AG04450 (cell line): Measurements from ENCODE around the gene KRTAP1-4. TPM values are rescaled to one million over a fixed set of nuclear protein-coding genes. Genes with fewer than 3 reads are reported as not detected.

ENCODE experiments used
- CTCF ChIA-PET: fragments of 300-600, 350-600 bp; formaldehyde crosslinking; extraction: SDS; loops from one replicate; lab custom pipeline; 2022; ENCODE audit warnings: antibody characterized with exemption, inconsistent platforms; lab: Charles Lee
- POLR2A ChIA-PET: fragments of 350-600 bp; formaldehyde crosslinking; extraction: SDS; loops from one replicate; lab custom pipeline; 2021; ENCODE audit warnings: antibody characterized with exemption, inconsistent platforms; lab: Yijun Ruan, JAX
- DNase-seq: peaks from one replicate; pipeline ENCODE4 v3.0.0-alpha.2; 2011; ENCODE audit warnings: low read depth, low spot score
- H3K27ac ChIP-seq: one replicate; pipeline ENCODE4 v1.5.1; 2012; ENCODE audit warnings: low read depth, low read length, control low read depth
- H3K27me3 ChIP-seq: one replicate; pipeline ENCODE4 v1.6.0; 2012; ENCODE audit warnings: low read length; ENCODE audit not compliant: control insufficient read depth, insufficient read depth
- H3K4me3 ChIP-seq: 2 replicates; pipeline ENCODE4 v1.5.1; 2011; ENCODE audit warnings: mild to moderate bottlenecking, low read depth, low read length, control low read depth
- H3K9me3 ChIP-seq: 2 replicates; pipeline ENCODE4 v1.5.1; 2012; ENCODE audit warnings: low read length; ENCODE audit not compliant: control insufficient read depth, insufficient read depth
- polyA plus RNA-seq: library from polyadenylated mRNA; depleted of rRNA; stranded (reverse); fragments of >200 nt; gene quantifications from 2 replicates; pipeline ENCODE4 v1.2.3, GENCODE V29; 2011
- TF ChIP-seq, protein P1 (sequence below): IDR thresholded peaks from 2 replicates; pipeline ENCODE4 v1.5.1; 2011; ENCODE audit warnings: low read depth, low read length, control low read depth, inconsistent platforms

The KRTAP1-4 gene
- polyA plus RNA-seq, 1 experiment: not detected

DNA sequence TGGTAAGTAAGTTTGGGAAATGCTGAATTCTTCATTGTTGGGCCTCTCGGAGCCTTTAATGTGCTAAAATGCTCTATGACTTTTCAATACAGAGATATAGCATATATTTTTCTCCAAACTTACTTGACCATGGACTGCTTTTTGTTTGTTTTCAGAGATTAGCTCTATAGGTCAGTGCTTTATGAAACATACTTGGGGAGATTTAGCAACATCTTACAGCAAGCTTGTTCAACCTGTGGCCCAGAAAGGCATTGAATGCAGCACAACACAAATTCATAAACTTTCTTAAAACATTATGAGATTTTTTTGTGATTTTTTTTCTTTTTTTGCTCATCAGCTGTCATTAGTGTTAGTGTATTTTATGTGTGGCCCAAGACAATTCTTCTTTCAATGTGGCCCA is 20.1 kb downstream of the KRTAP1-4 start:
- ChIA-PET POLR2A (interaction anchor here (0.8 kb wide), 1 partner anchor 97 kb away, joined by 3 read pairs; no protein-coding TSS in a partner anchor), CTCF (no interaction called here)
- TF ChIP-seq, protein P1, sequence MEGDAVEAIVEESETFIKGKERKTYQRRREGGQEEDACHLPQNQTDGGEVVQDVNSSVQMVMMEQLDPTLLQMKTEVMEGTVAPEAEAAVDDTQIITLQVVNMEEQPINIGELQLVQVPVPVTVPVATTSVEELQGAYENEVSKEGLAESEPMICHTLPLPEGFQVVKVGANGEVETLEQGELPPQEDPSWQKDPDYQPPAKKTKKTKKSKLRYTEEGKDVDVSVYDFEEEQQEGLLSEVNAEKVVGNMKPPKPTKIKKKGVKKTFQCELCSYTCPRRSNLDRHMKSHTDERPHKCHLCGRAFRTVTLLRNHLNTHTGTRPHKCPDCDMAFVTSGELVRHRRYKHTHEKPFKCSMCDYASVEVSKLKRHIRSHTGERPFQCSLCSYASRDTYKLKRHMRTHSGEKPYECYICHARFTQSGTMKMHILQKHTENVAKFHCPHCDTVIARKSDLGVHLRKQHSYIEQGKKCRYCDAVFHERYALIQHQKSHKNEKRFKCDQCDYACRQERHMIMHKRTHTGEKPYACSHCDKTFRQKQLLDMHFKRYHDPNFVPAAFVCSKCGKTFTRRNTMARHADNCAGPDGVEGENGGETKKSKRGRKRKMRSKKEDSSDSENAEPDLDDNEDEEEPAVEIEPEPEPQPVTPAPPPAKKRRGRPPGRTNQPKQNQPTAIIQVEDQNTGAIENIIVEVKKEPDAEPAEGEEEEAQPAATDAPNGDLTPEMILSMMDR: no peak
- H3K4me3 ChIP-seq: no peak overlapping the region
- H3K27me3 ChIP-seq: no peaks in the 10 kb centered on the region
- no peak overlapping the region for H3K27ac ChIP-seq
- H3K9me3 ChIP-seq: no peaks in the 10 kb centered on the region
- DNase-seq: no peak

GRCh38 chr17:41009301-41009760 is 20.7 kb downstream of the KRTAP1-4 start:
- TF ChIP-seq, protein P1: no peak
- no peak overlapping the region for H3K4me3 ChIP-seq
- POLR2A ChIA-PET: interaction anchor here (0.8 kb wide), 1 partner anchor 96 kb away, joined by 3 read pairs; no protein-coding TSS in a partner anchor
- no peak overlapping the region for H3K27ac ChIP-seq
- CTCF ChIA-PET: no interaction called here
- H3K9me3 ChIP-seq: no peaks in the 10 kb centered on the region
- H3K27me3 ChIP-seq: no peaks in the 10 kb centered on the region
- DNase-seq: no peak

GRCh38 chr17:41008811-41009210 is 21.2 kb downstream of the KRTAP1-4 start, which contains the start of gene KRTAP3-1:
Gene KRTAP3-1, minus strand, starts transcription at chr17:41009128. Its CDS starts 54 bp downstream, at chr17:41009074.
- ChIA-PET CTCF (interaction anchor here (0.5 to 0.8 kb wide), 2 partner anchors 28 to 640 kb away, joined by 3 to 6 read pairs; no protein-coding TSS in a partner anchor), POLR2A (no interaction called here)
- H3K9me3 ChIP-seq: no peaks in the 10 kb centered on the region
- H3K27ac ChIP-seq: no peak within 1 kb of the TSS
- H3K4me3 ChIP-seq: no peak within 1 kb of the TSS
- TF ChIP-seq, protein P1: no peak
- H3K27me3 ChIP-seq: no peaks in the 10 kb centered on the region
- no peak for DNase-seq

- no peaks in the 10 kb centered on the region for H3K27me3 ChIP-seq
- ChIA-PET POLR2A (no interaction called here), CTCF (no interaction called here)
- no peak overlapping the region for H3K4me3 ChIP-seq
- TF ChIP-seq, protein P1: no peak
- no peaks in the 10 kb centered on the region for H3K9me3 ChIP-seq
- no peak overlapping the region for H3K27ac ChIP-seq
- DNase-seq: no peak
Measured at GRCh38 chr17:41004397-41004796, 25.6 kb downstream of the KRTAP1-4 start.

- TF ChIP-seq, protein P1: no peak
- no peak overlapping the region for H3K4me3 ChIP-seq
- no peaks in the 10 kb centered on the region for H3K27me3 ChIP-seq
- no peak overlapping the region for H3K27ac ChIP-seq
- DNase-seq: no peak
- ChIA-PET POLR2A (no interaction called here), CTCF (no interaction called here)
- no peaks in the 10 kb centered on the region for H3K9me3 ChIP-seq
Measured at GRCh38 chr17:41003926-41004325, 26.1 kb downstream of the KRTAP1-4 start.
